NCI-H526 (cell line): ENCODE data around the gene ARFIP1.
A peak's percentile ranks its signal among the peaks of the same experiment; 100 is the strongest.

Experiments
- DNase-seq, 2 experiments: peaks; one replicate each; lab custom pipeline; 2025; lab: John Stamatoyannopoulos, UW

ARFIP1 gene

DNA sequence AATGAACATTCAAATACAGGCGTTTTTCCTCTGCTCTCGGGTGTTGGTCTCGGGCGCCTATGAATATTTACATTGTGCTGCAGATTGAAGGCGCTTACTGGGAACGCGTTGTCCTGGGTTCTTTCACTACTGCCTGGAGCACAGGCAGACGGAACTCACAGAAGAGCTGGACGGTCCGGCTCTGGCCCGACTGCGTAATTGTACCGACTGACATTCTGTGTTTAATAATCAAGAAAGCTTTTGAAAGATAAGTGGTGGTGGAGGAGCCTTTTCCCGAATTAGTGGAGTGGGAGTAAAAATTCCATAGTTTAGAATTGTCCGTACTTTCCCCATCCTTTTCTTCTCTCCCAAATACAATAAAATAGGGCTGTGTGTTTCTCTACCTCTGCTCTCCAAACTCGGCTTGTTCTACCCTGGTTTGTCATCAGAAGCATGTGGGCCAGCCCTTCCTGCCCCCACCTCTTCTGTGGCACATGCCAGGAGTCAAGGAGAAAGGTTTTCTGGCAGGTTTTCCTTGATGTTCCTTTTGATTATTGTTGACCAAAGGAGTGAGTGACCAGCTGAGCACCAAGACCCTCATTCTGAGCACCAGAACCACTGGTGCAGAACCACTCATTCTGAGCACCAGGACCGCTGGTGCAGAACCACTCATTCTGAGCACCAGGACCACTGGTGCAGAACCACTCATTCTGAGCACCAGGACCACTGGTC is 158.6 kb downstream of the ARFIP1 start:
- DNase-seq: peak in 1 of 2 experiments; percentile 29

DNA sequence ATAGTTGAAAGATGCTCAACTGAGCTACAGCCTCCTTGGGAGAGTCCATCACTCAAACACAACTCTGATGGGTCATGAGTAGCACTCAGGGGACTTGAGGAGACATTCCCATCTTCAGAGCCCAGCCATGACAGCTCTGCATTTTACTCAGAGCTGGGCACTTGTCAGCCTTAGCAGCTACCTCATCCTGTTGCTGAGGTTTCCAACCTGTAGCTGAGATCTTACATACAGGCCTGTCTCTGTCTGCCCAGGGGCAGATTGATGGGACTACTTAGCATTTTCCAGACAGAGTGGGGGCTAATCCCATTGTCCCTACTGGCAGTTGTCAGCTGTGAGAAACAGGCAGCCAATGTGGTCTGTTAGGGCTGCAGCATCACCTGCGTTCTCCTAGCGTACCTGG is 159.9 kb downstream of the ARFIP1 start:
- DNase-seq: peak; percentile 52

DNA sequence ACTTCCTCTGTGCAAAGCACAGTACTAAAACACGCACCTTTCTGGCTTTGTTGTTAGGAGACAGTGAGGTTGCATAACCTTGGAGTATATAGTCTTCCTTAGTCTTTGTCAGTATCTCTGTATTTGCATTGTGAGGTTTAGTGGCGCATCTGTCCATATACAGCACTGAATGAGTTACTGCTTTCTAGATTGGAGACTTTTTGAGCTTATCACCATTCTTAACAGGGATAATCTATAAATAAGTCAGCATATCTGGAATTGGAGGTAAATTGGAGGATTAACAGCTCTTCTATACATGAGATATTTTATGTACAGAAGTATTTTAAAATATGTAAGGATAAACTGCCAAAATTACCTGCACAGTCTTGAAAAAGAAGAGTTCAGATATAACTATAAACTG is 160.7 kb downstream of the ARFIP1 start:
- DNase-seq: peak in 1 of 2 experiments; percentile 18

DNA sequence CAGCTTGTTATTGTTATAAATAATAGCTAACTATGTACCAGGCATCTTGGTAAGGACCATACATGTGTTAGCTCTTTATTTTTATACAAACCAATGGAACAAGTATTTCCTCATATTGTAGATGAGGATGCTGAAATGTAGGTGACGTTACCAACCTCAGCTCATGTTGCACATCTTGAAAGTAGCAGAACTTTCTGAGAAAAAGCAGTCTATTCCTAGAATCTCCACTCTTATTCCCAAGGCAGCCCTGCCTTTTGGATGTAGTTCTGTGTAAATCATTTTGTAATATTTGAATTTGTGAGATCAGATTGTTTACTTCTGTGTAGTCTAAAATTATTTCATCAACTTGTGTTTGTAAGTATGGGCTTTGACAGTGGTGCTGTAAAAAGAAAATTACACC is 161.7 kb downstream of the ARFIP1 start:
- DNase-seq: no peak

DNA sequence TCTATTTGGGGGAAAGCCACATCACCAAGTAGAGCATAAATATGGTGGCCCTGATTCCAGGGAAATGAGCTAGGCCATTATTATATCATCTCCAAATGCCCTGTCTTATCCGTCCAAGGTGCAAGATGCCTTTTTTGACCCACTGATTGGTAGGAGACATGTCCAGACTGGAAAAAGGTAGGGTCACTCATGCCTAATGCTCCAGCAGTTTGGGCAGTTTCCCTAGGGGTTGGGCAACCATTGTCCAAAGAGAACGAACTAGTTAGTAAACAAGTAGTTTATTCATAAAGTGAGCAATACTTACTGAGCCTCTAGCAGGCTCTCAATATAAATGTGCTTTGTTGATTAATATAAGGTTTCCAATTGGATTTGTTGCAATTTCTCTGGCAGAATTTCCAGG is 162.6 kb downstream of the ARFIP1 start:
- no peak for DNase-seq

DNA sequence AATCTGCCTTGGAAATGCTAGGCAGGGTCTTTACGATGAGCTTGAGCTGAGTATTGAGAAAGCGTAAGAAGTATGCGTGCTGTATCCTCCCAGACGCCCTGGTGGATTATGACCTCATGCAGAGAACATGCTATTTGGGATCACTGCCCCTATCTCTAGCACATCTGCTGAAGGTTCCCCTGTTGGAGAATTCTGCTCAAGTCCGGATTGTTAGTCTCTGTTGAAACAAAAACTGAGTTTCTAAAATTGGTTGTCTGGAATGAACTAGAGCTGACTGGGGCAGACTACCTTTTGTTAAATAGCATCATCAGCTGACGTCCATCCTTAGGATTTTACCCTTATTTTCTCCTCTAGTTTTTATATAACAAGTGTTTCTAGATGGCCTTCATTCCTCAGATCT is 163.9 kb downstream of the ARFIP1 start:
- DNase-seq: no peak

DNA sequence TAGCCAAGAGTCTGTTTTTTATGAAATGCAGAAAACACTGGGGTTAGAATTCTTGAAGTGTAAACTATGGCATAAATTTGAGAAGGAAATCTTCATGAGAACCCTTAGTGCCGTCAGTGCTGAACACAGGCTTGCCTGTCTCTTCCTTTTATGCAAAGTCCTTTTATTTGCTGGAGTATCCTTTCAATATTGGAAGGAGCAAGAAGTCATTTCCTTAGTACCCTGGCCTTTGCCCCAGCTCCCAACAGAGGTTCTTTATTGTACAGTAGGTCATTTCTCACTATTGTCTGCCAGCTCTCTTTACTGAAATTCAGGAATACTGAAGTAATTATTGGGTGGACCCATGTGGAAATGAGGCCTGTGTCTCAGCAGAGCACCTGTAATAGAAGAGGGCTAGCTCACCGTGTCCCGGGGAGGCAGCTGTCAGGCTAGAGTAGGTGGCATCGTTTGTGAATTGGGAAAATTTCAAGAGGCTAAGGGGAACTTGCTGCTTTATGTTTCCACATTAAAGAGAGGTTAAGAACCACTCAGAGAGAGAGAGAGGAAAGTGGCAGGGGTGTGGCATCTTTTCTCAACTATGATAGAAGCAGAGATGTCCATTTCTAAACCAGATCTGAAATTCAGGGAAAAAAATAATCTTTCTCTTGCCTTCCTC is 165.0 kb downstream of the ARFIP1 start:
- DNase-seq: peak in 1 of 2 experiments; percentile 10

DNA sequence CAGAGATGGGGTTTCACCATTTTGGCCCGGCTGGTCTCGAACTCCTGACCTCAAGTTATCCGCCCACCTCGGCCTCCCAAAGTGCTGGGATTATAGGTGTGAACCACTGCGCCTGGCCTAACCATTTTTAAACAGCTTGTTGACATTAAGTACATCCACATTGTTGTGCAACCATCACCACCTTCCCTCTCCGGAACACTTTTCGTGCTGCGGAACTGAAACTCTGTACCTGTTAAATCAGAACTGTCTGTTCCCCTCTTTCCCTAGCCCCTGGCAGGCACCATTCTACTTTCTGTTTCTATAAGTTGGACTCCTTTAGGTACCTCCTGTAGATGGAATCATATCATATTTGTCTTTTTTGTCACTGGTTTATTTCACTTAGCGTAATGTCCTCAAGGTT is 165.9 kb downstream of the ARFIP1 start:
- DNase-seq: no peak

DNA sequence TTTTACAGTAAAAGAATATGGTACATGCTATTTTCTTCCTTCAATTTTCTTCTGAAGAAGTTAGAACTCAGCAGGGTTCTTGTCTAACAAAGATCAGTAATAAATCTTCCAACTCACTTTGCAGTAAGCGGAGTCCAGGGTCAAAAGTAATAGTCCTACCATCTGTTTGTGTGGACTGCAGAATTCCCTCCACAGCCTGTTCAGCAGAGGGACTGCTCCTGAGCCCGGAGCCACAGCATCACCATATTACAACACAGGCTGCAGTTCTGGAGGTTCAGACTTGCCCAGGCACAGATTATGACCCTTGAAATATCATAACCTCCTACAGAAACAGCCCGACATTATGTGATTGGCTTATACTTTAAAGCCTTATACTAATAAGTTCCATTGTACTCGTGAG is 166.7 kb downstream of the ARFIP1 start:
- no peak for DNase-seq

DNA sequence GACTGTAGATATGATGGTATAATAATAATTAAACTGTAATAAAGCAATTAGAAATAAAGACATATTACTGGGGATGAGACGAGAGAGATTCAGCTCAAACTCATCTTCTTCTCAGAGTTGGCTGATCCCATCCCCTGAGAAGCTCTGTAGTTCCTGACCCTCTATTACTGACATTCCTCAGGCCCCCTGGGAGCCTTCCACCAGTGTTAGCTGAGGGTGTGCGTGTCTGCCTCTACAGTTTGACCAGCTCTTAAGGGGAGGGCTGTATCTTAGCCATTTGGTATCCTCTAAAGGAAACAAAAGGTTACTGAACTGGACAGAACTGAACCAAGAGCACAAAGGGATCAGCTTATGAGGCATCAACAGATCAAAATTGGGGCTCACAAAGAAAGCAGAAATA is 167.6 kb downstream of the ARFIP1 start:
- no peak for DNase-seq

DNA sequence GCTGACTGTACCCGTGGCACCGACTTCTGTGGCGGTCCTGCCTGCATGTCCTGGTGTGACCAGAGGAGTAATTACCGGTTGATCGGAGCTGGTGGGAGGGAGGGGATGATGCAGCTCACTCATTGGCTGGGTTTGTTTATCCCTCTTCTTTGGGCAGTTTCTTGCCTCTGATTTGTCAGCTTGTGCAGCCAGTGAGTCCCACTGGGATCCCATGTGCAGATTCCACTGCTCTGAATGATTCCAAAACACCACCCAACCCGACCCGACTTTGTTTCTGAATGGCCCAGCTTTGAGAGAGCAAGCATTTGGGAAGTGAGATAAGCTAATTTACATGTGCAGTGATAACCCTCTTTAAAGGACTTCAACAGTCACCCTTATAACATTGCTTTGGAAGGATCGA is 170.2 kb downstream of the ARFIP1 start:
- no peak for DNase-seq

DNA sequence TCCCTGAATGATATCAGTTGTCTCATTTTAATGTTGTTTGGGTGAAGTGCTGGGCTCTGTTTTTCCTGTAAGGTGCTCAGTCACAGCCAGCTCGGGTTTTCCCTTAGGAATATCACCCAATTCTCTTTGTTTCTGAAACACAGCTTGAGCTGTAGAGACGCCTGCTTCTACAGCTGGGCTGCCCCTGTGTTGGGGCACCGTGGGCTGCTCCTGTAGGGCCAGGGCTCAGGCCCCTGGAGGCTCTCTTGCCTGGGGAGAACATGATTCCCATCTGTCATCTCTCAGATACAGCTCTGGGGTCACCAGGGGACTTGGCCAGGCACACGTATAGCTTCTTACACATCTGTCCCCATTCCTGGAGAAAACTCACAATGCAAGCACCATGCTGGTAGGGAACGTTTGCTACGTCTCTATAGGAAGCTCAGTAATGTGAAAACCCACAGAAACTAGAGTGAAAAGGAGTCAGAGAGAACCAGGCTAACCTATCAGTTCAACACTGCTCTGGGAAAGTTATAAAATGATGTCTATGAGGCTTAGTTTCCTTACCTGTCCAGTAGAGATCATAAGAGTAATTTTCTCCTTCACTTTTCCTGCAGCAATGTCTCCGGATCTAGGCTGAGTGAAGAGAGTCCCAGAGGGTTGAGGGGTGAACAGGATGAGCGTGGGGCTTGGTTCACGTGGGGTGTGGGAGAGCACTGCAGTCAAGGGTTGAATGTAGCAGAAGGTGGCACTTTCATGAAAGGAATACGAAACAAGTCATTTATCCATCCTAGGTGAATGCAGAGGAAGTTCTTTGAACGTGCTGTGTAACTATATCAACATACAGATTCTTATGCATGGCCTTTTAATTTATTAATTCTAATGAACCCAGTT is 170.9 kb downstream of the ARFIP1 start:
- DNase-seq: peak in 1 of 2 experiments; percentile 65

DNA sequence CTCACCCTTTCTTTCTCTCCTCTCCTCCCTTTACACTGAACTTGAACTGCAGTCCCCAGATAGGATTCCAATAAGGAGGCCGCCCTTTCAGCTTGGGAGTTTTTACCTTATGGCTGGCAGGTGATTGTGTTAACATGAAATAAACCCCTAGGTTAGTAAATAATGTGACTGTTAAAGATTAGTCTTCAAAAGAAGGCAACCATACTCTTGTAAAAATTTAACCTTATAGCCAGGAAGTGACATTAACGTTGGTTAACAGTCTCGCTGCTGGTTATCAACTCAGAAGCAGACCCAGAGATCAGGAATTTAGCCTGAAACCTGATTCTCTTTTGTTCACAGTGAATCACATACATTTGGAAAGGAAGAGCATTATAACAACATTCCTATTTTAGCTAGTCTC is 171.6 kb downstream of the ARFIP1 start:
- no peak for DNase-seq

DNA sequence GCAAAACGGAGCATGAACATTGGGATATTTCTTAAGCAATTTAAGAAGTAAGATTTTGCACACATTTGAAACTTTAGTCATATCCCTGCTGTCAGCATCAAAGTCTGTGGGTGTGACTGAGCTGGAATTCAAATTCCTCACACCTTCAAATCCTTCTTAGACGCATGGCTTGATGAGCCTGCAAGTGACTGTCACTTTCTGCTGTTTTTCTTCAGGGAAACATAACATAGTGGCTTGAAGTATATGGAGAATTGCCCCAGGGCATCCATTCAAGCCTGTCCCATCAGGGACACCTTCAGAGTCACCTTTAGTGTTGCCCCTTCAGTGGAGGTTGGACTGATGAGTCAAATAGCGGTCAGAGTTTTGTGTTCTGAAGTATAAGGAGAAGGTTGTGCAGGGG is 173.8 kb downstream of the ARFIP1 start:
- no peak for DNase-seq

DNA sequence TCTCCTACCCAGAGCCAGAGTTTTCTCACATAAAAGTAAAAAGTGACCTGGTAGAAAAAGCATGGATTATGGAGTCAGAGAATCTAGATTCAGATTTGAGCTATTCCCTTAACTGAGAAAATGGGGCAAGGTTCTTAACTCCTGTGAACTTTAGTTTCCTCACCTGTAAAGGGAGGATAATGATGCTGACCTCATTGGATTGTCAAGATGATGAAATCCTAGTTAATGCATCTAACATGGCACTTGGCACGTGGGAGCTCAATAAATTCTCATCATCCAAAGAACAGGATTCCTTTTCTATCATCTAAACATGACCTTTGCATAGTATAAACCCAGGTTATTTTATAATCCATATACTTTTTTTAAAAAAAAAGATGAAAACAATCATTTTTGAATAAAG is 175.0 kb downstream of the ARFIP1 start:
- DNase-seq: no peak

DNA sequence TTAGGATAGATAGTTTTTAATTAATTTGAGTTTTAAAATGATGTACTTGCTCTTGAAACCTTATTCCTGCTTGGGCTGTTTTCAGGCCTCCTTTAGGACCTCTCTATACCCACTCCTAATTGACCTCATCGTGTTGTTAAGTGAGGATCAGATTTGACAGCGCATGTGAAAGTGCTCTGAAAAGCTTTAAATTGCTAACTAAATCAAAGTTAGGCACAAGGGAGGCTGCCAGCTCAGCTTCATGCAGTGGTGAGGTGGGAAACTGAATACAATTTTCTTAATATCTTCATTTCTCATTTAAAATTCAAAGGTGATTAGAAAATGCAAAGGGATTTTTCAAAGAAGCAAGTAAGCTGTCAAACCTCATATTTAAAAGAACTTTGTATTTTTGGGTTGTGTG is 176.4 kb downstream of the ARFIP1 start:
- DNase-seq: no peak

DNA sequence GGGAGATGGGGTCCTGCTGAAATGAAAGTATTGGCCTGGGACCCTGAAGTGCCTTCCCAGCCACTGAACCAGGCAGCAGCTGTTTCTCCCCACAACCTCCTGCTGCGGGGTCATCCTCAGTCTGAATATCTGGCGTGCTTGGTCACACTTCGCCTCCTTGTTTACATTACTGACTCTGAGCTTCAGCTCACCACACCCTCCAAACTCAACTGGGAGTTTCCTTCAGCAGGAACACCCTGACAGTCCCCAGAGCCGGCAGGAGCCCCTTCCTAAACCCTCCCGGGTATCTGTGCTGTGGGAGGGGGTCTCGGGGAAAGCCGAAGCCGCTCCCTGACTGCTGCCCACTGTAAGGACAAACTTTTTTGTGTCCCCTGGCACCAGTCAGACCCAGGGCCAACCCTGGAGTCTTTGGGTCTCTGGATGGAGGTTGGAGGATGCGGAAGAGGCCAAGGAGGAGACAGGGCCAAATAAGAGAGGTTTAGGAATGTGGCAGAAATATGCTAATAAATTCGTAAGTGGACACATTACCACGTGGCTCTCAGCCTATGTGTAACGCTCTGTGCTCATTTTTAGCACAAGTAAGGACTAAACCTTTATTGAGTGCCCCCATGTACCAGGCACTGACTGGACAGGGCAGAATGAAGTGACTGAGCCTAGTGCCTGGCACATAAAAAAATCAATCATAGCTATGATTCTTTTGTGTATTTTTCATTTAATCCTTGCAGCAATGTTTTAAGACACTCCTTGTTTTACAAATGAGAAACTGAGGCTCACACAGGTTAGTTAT is 177.1 kb downstream of the ARFIP1 start:
- peak in 1 of 2 experiments; percentile 56 for DNase-seq

DNA sequence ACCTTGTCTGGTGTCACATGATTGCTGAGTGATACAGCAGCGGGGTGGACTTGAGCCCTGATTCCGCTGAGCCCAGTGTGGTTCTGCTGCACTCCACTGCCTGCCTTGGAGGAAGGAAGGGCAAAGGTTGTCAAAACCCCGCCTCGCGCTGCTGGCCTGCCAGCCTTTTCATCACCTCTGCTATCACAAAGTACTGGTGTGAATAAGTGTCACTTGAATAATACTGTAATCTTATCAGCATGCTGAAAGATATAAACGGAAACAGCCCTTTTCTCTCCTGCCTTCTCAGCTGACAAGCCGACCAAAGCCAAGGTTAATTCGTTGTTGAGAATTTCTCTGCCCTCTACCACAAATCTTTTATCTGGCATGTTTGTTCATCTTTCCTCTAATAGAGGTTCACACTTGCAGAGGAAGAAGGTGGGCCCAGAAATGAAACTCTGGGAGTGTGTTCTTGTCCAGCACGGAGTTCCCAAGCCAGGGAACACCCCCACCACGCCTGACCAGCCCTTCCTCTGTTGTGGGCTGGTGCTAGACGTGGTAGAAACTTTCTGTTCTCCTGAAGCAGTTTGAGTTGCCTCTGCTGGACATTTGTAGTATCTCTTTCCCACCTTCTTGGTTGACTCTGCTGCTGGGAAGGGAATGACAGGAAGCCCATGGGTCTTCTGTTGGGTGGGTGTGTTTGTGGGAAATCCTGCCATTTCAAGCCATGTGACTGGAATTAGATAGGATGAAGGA is 177.8 kb downstream of the ARFIP1 start:
- no peak for DNase-seq

DNA sequence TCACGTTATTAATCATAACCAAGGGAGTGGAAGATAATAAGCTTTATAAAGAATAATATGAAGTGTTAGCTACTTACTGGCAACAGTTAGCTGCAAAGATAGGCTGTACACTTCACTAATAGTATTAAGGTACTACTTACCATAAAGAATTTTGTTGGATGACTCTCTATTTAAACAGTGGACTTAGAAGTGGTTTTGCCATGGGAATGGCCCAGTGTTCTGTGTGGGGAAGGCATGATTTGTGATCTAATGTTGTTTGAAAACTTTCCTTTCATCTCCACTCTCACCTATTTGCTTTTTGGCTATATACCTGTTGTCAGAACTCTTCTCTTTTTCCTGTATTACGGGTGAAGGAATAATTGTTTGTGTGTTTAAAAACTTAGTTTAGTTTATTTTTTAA is 179.3 kb downstream of the ARFIP1 start:
- DNase-seq: no peak

DNA sequence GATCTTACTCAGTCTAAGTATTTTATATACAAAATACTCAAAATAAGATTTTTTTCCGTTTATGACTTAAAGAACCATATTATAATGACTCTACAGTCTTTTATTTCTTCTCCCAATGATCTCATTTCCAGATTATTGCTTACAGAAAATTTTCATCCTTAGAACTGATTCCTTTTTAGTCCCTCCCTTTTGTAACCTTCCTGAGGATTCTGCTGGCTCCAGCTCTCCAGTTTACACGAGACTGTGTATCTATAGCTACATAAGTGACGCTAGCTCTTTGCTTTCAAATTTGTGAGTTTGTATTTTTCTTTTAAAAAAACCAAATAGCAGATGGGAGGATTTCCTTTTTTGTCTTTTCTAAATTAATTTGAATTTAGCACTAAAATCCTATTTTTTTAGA is 180.3 kb downstream of the ARFIP1 start:
- no peak for DNase-seq

DNA sequence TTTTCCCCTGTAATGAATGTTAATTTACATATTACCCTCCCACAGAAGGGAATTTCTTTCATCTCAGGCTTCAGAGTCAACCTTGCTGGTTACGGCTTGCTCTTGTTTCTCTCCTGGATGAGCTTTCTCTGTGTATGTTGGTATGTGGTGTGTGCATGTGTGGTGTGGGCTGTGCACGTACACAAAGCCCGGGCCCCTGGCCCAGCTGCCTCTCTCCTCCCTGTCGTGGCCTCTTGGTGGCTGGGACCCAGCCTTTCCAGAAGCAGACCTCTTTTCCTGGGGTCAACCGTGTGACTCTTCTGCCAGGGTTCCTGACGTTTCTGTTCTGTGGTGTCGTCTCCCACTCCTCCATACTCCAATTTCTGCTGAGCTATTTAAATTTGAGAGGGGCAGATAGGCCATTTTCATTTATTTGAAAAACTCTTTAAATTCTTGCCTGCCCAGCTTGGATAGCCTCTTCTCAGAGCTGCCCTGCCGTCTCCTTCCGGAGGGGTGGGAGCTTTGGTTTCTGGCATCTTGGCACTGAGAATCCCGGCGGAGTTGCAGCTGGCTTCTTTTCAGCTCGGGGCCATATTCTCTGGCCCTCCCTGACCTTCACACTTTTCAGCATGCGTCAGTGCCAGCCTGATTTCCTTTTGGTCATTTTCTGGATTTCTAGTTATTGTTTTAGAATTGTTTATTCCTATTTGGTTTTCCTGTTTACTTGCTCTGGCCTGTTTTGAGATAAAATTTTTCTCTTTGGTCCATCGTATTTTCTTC is 181.4 kb downstream of the ARFIP1 start:
- DNase-seq: peak in 1 of 2 experiments; percentile 64
